Measurements from ENCODE around the gene CMIP.

The CMIP gene

DNA sequence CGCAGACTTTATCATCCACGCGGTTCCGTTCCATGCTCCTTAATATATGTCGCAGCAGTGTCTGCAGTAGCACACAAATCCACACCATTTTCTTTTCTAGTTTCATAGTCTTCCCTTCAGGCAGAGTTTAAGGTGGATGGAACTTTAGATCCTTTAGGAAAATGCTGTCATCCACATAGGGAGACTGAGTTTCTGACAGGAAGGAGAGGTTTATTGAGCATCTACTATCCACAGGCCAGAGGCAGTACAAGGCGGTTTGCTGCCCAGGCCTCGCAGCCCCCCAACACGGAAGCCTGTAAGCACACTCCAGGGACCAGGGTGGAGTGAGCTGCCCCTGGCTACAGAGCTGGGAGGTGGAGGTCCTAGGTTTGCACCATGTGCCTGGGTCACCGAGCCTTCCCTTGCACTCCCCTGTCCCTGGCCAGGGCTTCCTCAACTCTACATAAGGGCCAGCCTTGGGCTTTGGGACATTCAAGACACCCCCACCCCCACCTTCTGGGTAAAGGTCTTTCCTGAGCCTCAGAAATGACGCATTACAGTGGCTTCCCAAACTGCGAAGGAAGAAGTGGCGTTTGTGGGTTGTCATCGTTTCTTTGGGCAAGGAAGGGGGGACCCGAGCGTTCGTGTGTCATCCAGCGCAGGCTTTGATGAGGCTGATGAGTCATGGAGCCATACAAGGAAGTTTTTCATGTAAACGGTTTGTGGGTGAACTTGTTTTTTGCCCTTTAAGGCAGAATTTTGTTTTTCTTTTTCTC is 188.0 kb downstream of the CMIP start:
- DNase-seq (ENCODE audit: extremely low read depth, insufficient read length) = no peak
- H3K4me3 ChIP-seq (replicated peaks; ENCODE audit: low read depth, low read length) = no peak overlapping the region

GRCh38 chr16:81633147-81633619 is 188.6 kb downstream of the CMIP start:
- TF ChIP-seq, protein P1, sequence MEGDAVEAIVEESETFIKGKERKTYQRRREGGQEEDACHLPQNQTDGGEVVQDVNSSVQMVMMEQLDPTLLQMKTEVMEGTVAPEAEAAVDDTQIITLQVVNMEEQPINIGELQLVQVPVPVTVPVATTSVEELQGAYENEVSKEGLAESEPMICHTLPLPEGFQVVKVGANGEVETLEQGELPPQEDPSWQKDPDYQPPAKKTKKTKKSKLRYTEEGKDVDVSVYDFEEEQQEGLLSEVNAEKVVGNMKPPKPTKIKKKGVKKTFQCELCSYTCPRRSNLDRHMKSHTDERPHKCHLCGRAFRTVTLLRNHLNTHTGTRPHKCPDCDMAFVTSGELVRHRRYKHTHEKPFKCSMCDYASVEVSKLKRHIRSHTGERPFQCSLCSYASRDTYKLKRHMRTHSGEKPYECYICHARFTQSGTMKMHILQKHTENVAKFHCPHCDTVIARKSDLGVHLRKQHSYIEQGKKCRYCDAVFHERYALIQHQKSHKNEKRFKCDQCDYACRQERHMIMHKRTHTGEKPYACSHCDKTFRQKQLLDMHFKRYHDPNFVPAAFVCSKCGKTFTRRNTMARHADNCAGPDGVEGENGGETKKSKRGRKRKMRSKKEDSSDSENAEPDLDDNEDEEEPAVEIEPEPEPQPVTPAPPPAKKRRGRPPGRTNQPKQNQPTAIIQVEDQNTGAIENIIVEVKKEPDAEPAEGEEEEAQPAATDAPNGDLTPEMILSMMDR (IDR thresholded peaks at IDR 0.05; ENCODE audit: insufficient read depth, low read length, poor library complexity, severe bottlenecking) = peak; percentile 4
- Histone ChIP-seq H3K4me3 (replicated peaks; ENCODE audit: low read depth, low read length) (no peak overlapping the region), H3K36me3 (ENCODE audit: control insufficient read depth, insufficient read depth, low read length) (no peaks in the 10 kb centered on the region; the same call in 1 of the 2 replicates), H3K27me3 (replicated peaks; ENCODE audit: control insufficient read depth, insufficient read depth, low read length) (no peaks in the 10 kb centered on the region)
- no peak for DNase-seq (ENCODE audit: extremely low read depth, insufficient read length)

More for the DNA sequence above, 188.0 kb downstream of the CMIP start:
- H3K27me3 ChIP-seq (replicated peaks; ENCODE audit: control insufficient read depth, insufficient read depth, low read length) = no peaks in the 10 kb centered on the region
- no peaks in the 10 kb centered on the region; the same call in 1 of the 2 replicates for H3K36me3 ChIP-seq (ENCODE audit: control insufficient read depth, insufficient read depth, low read length)
- TF ChIP-seq, protein P1 (IDR thresholded peaks at IDR 0.05; ENCODE audit: insufficient read depth, low read length, poor library complexity, severe bottlenecking) = no peak

DNA sequence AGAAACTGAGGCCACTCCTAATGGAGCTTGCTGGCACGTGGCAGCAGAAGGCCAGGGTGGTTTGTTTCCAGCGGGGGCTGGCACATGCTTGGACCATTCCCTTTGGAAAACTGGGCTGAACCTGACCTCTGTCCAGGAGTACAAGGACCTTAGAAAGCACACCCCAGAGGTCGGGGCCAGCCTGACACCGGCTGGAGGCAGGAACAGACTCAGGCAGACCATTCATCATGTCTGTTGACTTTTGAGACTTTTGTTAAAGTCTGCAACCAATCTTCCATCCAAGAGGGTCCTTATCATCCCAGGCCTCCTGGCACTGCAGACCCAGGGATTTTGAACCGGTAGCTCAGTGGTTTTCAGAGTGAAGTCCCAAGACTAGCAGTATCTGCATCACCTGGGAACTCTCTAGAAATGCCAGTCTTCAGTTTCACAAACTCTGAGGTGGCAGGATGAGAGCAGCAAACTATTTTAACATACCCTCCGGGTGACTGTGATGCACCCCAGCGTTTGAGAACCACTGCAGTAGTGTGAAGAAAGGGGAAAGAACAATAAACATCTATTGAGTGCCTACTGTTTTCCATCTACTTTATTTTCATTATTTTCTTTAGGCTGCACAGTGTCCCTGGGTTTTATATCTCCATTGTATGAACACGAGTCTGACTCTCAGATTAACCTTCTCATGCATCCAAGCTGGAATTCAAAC is 189.2 kb downstream of the CMIP start:
- H3K36me3 ChIP-seq (ENCODE audit: control insufficient read depth, insufficient read depth, low read length) = no peaks in the 10 kb centered on the region
- TF ChIP-seq, protein P1 (IDR thresholded peaks at IDR 0.05; ENCODE audit: insufficient read depth, low read length, poor library complexity, severe bottlenecking) = no peak
- no peaks in the 10 kb centered on the region for H3K27me3 ChIP-seq (replicated peaks; ENCODE audit: control insufficient read depth, insufficient read depth, low read length)
- no peak overlapping the region for H3K4me3 ChIP-seq (replicated peaks; ENCODE audit: low read depth, low read length)
- no peak for DNase-seq (ENCODE audit: extremely low read depth, insufficient read length)

GRCh38 chr16:81634380-81635062 is 189.9 kb downstream of the CMIP start:
- Histone ChIP-seq H3K4me3 (replicated peaks; ENCODE audit: low read depth, low read length) (no peak overlapping the region), H3K36me3 (ENCODE audit: control insufficient read depth, insufficient read depth, low read length) (no peaks in the 10 kb centered on the region), H3K27me3 (replicated peaks; ENCODE audit: control insufficient read depth, insufficient read depth, low read length) (no peaks in the 10 kb centered on the region)
- TF ChIP-seq, protein P1 (IDR thresholded peaks at IDR 0.05; ENCODE audit: insufficient read depth, low read length, poor library complexity, severe bottlenecking) = no peak
- no peak for DNase-seq (ENCODE audit: extremely low read depth, insufficient read length)

DNA sequence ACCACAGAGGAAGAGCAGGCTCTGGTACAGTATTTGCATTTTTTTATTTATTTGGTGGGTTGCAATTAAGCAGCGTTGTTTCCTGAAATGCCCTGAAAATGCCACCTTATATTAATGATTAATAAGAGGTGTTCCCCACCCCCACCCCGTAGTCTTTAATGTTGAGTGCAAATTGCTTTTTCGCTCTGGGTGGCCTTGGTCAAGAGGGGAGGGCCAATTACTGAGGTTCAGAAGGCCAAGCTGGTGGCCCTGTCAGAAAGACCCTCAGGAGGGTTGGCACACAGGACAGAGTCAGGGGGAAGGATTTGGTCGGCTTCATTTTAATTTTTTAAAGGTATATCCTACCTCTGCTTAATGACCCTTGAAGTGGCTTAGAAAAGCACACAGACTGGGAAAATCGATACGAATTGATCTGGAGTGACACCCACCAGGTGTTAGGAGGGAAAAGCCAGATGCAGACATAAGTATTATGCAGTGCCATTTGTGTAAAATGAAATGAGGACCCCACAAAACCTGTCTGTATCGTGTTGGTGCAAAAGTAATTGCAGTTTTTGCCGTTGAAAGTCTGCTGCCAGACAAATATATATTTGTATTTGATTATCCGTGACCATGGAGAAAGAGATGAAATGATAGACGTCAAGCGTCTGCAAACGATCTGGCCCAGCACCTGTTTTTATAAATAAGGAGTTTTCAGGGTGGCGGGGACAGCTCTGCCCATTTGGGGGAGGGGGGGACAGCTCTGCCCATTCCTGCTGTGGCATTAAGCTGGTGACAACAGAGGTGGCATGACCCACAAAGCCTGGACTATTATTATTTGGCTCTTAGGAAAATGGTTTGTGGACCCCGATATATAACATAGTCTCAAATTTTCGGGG is 190.7 kb downstream of the CMIP start:
- DNase-seq (ENCODE audit: extremely low read depth, insufficient read length) = no peak
- Histone ChIP-seq H3K36me3 (ENCODE audit: control insufficient read depth, insufficient read depth, low read length) (no peaks in the 10 kb centered on the region), H3K27me3 (replicated peaks; ENCODE audit: control insufficient read depth, insufficient read depth, low read length) (no peaks in the 10 kb centered on the region), H3K4me3 (replicated peaks; ENCODE audit: low read depth, low read length) (no peak overlapping the region)
- TF ChIP-seq, protein P1 (IDR thresholded peaks at IDR 0.05; ENCODE audit: insufficient read depth, low read length, poor library complexity, severe bottlenecking) = no peak

Data from GM06990 (cell line).